SIG-M5 (cell line): ENCODE data around the gene TTC34.

Experiments used
- DNase-seq: peaks from one replicate; lab custom pipeline; 2025; lab: John Stamatoyannopoulos, UW

Gene TTC34

GRCh38 chr1:2830761-2831425 is 29.4 kb upstream of the TTC34 start:
- no peak for DNase-seq

- no peak for DNase-seq
These were observed 28.5 kb upstream of the TTC34 start for GRCh38 chr1:2829846-2830615.

GRCh38 chr1:2828586-2829250 is 27.2 kb upstream of the TTC34 start:
- DNase-seq = no peak

GRCh38 chr1:2826736-2827292 is 25.3 kb upstream of the TTC34 start:
- DNase-seq = no peak

GRCh38 chr1:2826316-2826715 is 24.8 kb upstream of the TTC34 start:
- no peak for DNase-seq

- no peak for DNase-seq
These were observed 24.1 kb upstream of the TTC34 start for GRCh38 chr1:2825487-2826189.

GRCh38 chr1:2824999-2825398 is 23.5 kb upstream of the TTC34 start:
- DNase-seq = no peak

GRCh38 chr1:2823921-2824610 is 22.6 kb upstream of the TTC34 start:
- DNase-seq = no peak

GRCh38 chr1:2822621-2823145 is 21.2 kb upstream of the TTC34 start:
- no peak for DNase-seq

- no peak for DNase-seq
These were observed 20.6 kb upstream of the TTC34 start for GRCh38 chr1:2821966-2822620.

- no peak for DNase-seq
These were observed 20.0 kb upstream of the TTC34 start for GRCh38 chr1:2821373-2821955.

GRCh38 chr1:2820731-2821372 is 19.4 kb upstream of the TTC34 start:
- DNase-seq = no peak

- no peak for DNase-seq
These were observed 18.6 kb upstream of the TTC34 start for GRCh38 chr1:2819831-2820730.

GRCh38 chr1:2819429-2819828 is 17.9 kb upstream of the TTC34 start:
- no peak for DNase-seq

- no peak for DNase-seq
These were observed 16.5 kb upstream of the TTC34 start for GRCh38 chr1:2817784-2818564.

GRCh38 chr1:2816786-2817185 is 15.3 kb upstream of the TTC34 start:
- DNase-seq = no peak

- no peak for DNase-seq
These were observed 14.1 kb upstream of the TTC34 start for GRCh38 chr1:2815551-2815950.

GRCh38 chr1:2814511-2815075 is 13.1 kb upstream of the TTC34 start:
- no peak for DNase-seq
